ENCODE data around the gene HTRA2. TPM values are rescaled to one million over a fixed set of nuclear protein-coding genes. Genes with fewer than 3 reads are reported as not detected.

Gene HTRA2
- total RNA-seq, 4 donors from 2014 or later = 13.1 to 40.1 (median 33.9) TPM

- no peaks in the 10 kb centered on the region for H3K9me3 ChIP-seq
- peaks cover 0 to 7% of the 10 kb centered on the region in 2 donors for H3K4me1 ChIP-seq
- no peaks in the 10 kb centered on the region for H3K36me3 ChIP-seq
- no peaks in the 10 kb centered on the region for H3K27me3 ChIP-seq
- no peak overlapping the region for H3K4me3 ChIP-seq
- intact Hi-C loops (cut with DNase I; ENCODE audit: low total_unique reads) = no loop called here
- H3K27ac ChIP-seq = no peak overlapping the region
- DNase-seq = no peak
- TF ChIP-seq POLR2A (IDR thresholded peaks at IDR 0.05) (no peak), CTCF (IDR thresholded peaks at IDR 0.05) (no peak)
These were observed 43.6 kb upstream of the HTRA2 start for GRCh38 chr2:74486141-74486540.

- Histone ChIP-seq H3K36me3 (no peaks in the 10 kb centered on the region), H3K4me3 (no peak overlapping the region), H3K27ac (no peak overlapping the region), H3K4me1 (no peaks in the 10 kb centered on the region), H3K27me3 (no peaks in the 10 kb centered on the region), H3K9me3 (no peaks in the 10 kb centered on the region)
- TF ChIP-seq CTCF (IDR thresholded peaks at IDR 0.05) (no peak), POLR2A (IDR thresholded peaks at IDR 0.05) (no peak)
- intact Hi-C loops (cut with DNase I; ENCODE audit: low total_unique reads) = no loop called here
- DNase-seq = no peak
These were observed 40.9 kb upstream of the HTRA2 start for GRCh38 chr2:74488643-74489481.

- no peak for DNase-seq
- TF ChIP-seq CTCF (IDR thresholded peaks at IDR 0.05) (no peak), POLR2A (IDR thresholded peaks at IDR 0.05) (no peak)
- intact Hi-C loops (cut with DNase I; ENCODE audit: low total_unique reads) = no loop called here
- Histone ChIP-seq H3K27ac (no peak overlapping the region), H3K27me3 (no peaks in the 10 kb centered on the region), H3K4me1 (no peaks in the 10 kb centered on the region), H3K4me3 (no peak overlapping the region), H3K36me3 (no peaks in the 10 kb centered on the region), H3K9me3 (no peaks in the 10 kb centered on the region)
These were observed 39.8 kb upstream of the HTRA2 start for GRCh38 chr2:74489906-74490305.

GRCh38 chr2:74491648-74492544 is 37.8 kb upstream of the HTRA2 start:
- intact Hi-C loops (cut with DNase I; ENCODE audit: low total_unique reads) = no loop called here
- Histone ChIP-seq H3K36me3 (no peaks in the 10 kb centered on the region), H3K4me3 (no peak overlapping the region), H3K27me3 (no peaks in the 10 kb centered on the region), H3K9me3 (no peaks in the 10 kb centered on the region), H3K27ac (no peak overlapping the region), H3K4me1 (no peaks in the 10 kb centered on the region)
- no peak for TF ChIP-seq POLR2A (IDR thresholded peaks at IDR 0.05)
- TF ChIP-seq CTCF (IDR thresholded peaks at IDR 0.05) = no peak
- DNase-seq = no peak

GRCh38 chr2:74493546-74493945 is 36.2 kb upstream of the HTRA2 start:
- Histone ChIP-seq H3K27ac (no peak overlapping the region), H3K9me3 (no peaks in the 10 kb centered on the region), H3K4me3 (no peak overlapping the region), H3K4me1 (peaks cover 0 to 9% of the 10 kb centered on the region in 2 donors), H3K27me3 (peaks cover 0 to 9% of the 10 kb centered on the region in 2 donors), H3K36me3 (no peaks in the 10 kb centered on the region)
- no peak for DNase-seq
- intact Hi-C loops (cut with DNase I; ENCODE audit: low total_unique reads) = no loop called here
- TF ChIP-seq POLR2A (IDR thresholded peaks at IDR 0.05) (no peak), CTCF (IDR thresholded peaks at IDR 0.05) (no peak)
